Colon (tissue), 2 donors: ENCODE data around the gene SEM1.
"Not testable (repeated sequence)": the region's sequence is repeated elsewhere in the genome, so short reads cannot be mapped to it uniquely, and the experiment has no call there.

ENCODE experiments used
- FAIRE-seq: peaks from 2 replicates; lab custom pipeline; 2012; peaks lifted over from hg19 to GRCh38; lab: Jason Lieb, UNC
- donor health status: control.
- donor health status: control.

SEM1 gene

GRCh38 chr7:96709381-96710228, at the start of gene SEM1:
Gene SEM1 (minus strand): TSS chr7:96709846. CDS start chr7:96709763, 83 bp downstream.
- FAIRE-seq = no peak

GRCh38 chr7:96757880-96758279, 48.2 kb upstream of the SEM1 start:
- FAIRE-seq = not testable (repeated sequence)

- no peak for FAIRE-seq
These were observed 37.8 kb upstream of the SEM1 start for GRCh38 chr7:96747418-96747940.

GRCh38 chr7:96740130-96740529, 30.5 kb upstream of the SEM1 start:
- no peak for FAIRE-seq

GRCh38 chr7:96739609-96740008, 30.0 kb upstream of the SEM1 start:
- FAIRE-seq = no peak

- no peak for FAIRE-seq
These were observed 29.5 kb upstream of the SEM1 start for GRCh38 chr7:96739167-96739566.

GRCh38 chr7:96738705-96739104, 29.1 kb upstream of the SEM1 start:
- no peak for FAIRE-seq

GRCh38 chr7:96737545-96738050, 28.0 kb upstream of the SEM1 start:
- FAIRE-seq = no peak

GRCh38 chr7:96734343-96734742, 24.7 kb upstream of the SEM1 start:
- FAIRE-seq = no peak

- no peak for FAIRE-seq
These were observed 20.2 kb upstream of the SEM1 start for GRCh38 chr7:96729820-96730219.

- no peak for FAIRE-seq
These were observed 18.5 kb upstream of the SEM1 start for GRCh38 chr7:96728139-96728538.

GRCh38 chr7:96727534-96728088, 18.0 kb upstream of the SEM1 start:
- FAIRE-seq = no peak

GRCh38 chr7:96723622-96724021, 14.0 kb upstream of the SEM1 start:
- no peak for FAIRE-seq

- FAIRE-seq = not testable (repeated sequence)
These were observed 13.3 kb upstream of the SEM1 start for GRCh38 chr7:96722928-96723327.

- no peak for FAIRE-seq
These were observed 11.2 kb upstream of the SEM1 start for GRCh38 chr7:96720843-96721242.

- FAIRE-seq = no peak
These were observed 9.5 kb upstream of the SEM1 start for GRCh38 chr7:96719164-96719563.

- FAIRE-seq = no peak
These were observed 8.7 kb upstream of the SEM1 start for GRCh38 chr7:96718107-96719003.

GRCh38 chr7:96713037-96713436, 3.4 kb upstream of the SEM1 start:
- no peak for FAIRE-seq

GRCh38 chr7:96710544-96710943, 898 bp upstream of the SEM1 start:
- FAIRE-seq = no peak

GRCh38 chr7:96708872-96709271, 774 bp downstream of the SEM1 start:
- FAIRE-seq = no peak

- FAIRE-seq = no peak
These were observed 1.5 kb downstream of the SEM1 start for GRCh38 chr7:96707901-96708774.
